T-helper 9 cell (primary cell): Measurements from ENCODE around the gene PCSK5.

ENCODE experiments used
- DNase-seq: peaks from one replicate; pipeline ENCODE4 v3.0.0-alpha.2; 2020

The PCSK5 gene

GRCh38 chr9:76405340-76405739, 514.9 kb downstream of the PCSK5 start:
- DNase-seq: no peak

- DNase-seq: no peak
Observed at GRCh38 chr9:76405868-76406267, 515.4 kb downstream of the PCSK5 start.
